Measurements from ENCODE around the gene PORCN. TPM values are rescaled to one million over a fixed set of nuclear protein-coding genes. Genes with fewer than 3 reads are reported as not detected.

Gene PORCN
- polyA plus RNA-seq, 1 experiment = 8.4 TPM

DNA sequence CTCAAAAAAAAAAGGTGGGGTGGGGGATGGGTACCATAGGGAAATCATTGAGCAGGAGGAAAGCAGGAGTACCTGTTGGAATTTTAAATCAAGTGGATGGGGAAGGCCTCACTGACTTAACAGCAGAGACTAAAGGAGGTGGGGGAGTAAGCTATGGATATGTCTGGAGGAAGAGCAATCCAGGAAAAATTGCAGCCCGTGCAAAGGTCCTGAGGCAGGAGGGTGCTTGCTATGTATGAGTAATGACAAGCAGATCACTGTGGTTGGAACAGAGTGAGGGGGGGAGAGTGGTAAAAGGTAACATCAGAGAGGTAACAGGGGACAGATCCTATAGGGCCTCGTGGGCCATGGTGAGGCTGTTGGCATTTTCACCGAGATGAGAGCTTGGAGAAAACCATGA is 28.6 kb upstream of the PORCN start:
- Histone ChIP-seq H3K4me3 (ENCODE audit: low read depth, low read length) (no peak overlapping the region), H3K27ac (ENCODE audit: low read depth, low read length) (no peak overlapping the region), H3K9me3 (ENCODE audit: control insufficient read depth, insufficient read depth, low read length) (no peaks in the 10 kb centered on the region), H3K27me3 (ENCODE audit: control insufficient read depth, insufficient read depth, low read length) (no peaks in the 10 kb centered on the region)
- ChIA-PET POLR2A (no interaction called here), CTCF (no interaction called here)
- TF ChIP-seq, protein P1, sequence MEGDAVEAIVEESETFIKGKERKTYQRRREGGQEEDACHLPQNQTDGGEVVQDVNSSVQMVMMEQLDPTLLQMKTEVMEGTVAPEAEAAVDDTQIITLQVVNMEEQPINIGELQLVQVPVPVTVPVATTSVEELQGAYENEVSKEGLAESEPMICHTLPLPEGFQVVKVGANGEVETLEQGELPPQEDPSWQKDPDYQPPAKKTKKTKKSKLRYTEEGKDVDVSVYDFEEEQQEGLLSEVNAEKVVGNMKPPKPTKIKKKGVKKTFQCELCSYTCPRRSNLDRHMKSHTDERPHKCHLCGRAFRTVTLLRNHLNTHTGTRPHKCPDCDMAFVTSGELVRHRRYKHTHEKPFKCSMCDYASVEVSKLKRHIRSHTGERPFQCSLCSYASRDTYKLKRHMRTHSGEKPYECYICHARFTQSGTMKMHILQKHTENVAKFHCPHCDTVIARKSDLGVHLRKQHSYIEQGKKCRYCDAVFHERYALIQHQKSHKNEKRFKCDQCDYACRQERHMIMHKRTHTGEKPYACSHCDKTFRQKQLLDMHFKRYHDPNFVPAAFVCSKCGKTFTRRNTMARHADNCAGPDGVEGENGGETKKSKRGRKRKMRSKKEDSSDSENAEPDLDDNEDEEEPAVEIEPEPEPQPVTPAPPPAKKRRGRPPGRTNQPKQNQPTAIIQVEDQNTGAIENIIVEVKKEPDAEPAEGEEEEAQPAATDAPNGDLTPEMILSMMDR (IDR thresholded peaks at IDR 0.05; ENCODE audit: low read depth, low read length) = no peak
- DNase-seq (ENCODE audit: low read depth, low spot score) = no peak

DNA sequence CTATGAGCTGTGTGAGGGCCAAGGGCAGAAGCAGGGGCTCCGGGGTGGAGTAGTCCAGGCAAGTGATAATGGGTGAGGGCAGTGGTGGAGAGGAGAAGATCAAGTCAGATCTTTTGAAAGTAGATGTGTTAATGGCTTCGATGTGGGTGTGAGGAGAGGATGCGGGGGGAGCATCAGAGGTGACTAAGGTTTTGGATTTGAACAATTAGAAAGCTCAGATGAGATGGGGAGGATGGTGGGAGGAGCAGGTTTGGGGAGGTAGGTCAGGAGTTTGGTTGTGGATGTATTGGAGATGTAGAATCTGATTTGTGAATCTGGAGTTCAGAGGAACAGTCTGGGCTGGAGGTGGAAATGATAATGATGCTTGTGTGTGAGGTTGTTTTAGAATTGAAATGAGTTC is 28.2 kb upstream of the PORCN start:
- Histone ChIP-seq H3K27me3 (ENCODE audit: control insufficient read depth, insufficient read depth, low read length) (no peaks in the 10 kb centered on the region), H3K27ac (ENCODE audit: low read depth, low read length) (no peak overlapping the region), H3K9me3 (ENCODE audit: control insufficient read depth, insufficient read depth, low read length) (no peaks in the 10 kb centered on the region), H3K4me3 (ENCODE audit: low read depth, low read length) (no peak overlapping the region)
- TF ChIP-seq, protein P1 (IDR thresholded peaks at IDR 0.05; ENCODE audit: low read depth, low read length) = no peak
- DNase-seq (ENCODE audit: low read depth, low spot score) = no peak
- CTCF ChIA-PET = no interaction called here
- POLR2A ChIA-PET = no interaction called here

DNA sequence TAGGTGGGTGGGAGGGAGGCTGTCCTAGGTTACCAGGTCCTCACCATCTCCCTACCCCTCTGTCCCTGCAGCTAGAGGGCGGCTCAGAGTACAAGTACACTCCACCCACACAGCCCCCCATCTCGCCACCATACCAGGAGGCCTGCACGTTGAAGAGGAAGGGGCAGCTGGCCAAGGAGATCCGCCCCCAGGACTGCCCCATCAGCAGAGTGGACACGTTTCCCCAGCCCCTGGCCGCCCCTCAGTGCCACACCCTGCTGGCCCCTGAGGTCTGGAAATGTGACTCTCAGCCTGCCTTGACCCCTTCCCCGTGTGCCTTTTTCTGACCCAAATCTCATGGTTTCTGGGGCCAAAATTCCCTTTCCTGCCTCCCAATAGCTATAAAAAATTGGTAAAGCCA is 26.3 kb upstream of the PORCN start:
- TF ChIP-seq, protein P1 (IDR thresholded peaks at IDR 0.05; ENCODE audit: low read depth, low read length) = no peak
- ChIA-PET CTCF (interaction anchor here (1.0 kb wide), 1 partner anchor 12 kb away, joined by 4 read pairs; no protein-coding TSS in a partner anchor), POLR2A (no interaction called here)
- no peak overlapping the region for H3K27ac ChIP-seq (ENCODE audit: low read depth, low read length)
- no peak overlapping the region for H3K4me3 ChIP-seq (ENCODE audit: low read depth, low read length)
- H3K9me3 ChIP-seq (ENCODE audit: control insufficient read depth, insufficient read depth, low read length) = no peaks in the 10 kb centered on the region
- no peaks in the 10 kb centered on the region for H3K27me3 ChIP-seq (ENCODE audit: control insufficient read depth, insufficient read depth, low read length)
- DNase-seq (ENCODE audit: low read depth, low spot score) = no peak

DNA sequence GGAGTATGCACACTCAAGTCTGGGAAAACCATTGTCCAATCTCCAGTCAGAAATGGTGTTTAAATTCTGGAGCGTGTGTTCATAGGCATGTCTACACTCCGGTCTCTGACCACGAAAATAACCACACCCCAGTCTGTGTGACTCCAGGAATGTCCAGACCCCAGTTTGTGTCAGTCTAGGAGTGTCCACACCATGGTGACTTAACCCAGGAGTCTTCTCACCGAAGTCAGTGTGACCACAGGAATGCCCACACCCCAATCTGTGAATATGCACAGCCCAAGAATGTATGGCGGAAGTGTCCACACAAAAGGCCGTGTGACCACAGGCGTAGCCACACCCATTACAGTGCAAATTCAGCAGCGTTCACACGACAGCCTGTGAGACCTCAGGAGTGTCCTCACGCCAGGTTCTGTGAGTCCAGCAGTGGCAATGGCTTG is 21.4 kb upstream of the PORCN start:
- no peaks in the 10 kb centered on the region for H3K27me3 ChIP-seq (ENCODE audit: control insufficient read depth, insufficient read depth, low read length)
- no peaks in the 10 kb centered on the region for H3K9me3 ChIP-seq (ENCODE audit: control insufficient read depth, insufficient read depth, low read length)
- peak overlapping the region; percentile 31 for H3K27ac ChIP-seq (ENCODE audit: low read depth, low read length)
- peak; percentile 37 for DNase-seq (ENCODE audit: low read depth, low spot score)
- H3K4me3 ChIP-seq (ENCODE audit: low read depth, low read length) = no peak overlapping the region
- TF ChIP-seq, protein P1 (IDR thresholded peaks at IDR 0.05; ENCODE audit: low read depth, low read length) = no peak
- ChIA-PET CTCF (interaction anchor here (0.7 kb wide), 1 partner anchor 10 kb away, joined by 3 read pairs; no protein-coding TSS in a partner anchor), POLR2A (interaction anchor here (0.6 kb wide), 1 partner anchor 83 kb away, joined by 5 read pairs; no protein-coding TSS in a partner anchor)

DNA sequence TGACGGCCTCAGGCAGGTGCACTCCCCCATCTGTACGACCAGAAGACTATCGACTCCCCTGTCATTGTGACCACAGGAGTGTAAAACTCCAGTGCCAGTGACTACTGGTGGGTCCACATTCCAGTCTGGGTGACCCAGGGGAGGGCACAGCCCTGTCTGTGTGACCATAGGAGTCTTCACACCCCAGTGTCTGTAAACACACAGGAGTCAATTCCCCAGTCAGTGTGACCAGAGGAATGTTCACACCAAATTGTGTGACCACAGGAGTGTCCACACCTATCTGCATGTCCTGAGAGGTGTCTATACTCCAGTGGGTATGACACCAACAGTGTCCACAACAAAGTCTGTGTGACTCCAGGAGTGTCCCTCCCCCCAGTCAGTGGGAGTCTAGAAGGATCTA is 20.8 kb upstream of the PORCN start:
- TF ChIP-seq, protein P1 (IDR thresholded peaks at IDR 0.05; ENCODE audit: low read depth, low read length) = no peak
- H3K27ac ChIP-seq (ENCODE audit: low read depth, low read length) = peak overlapping the region; percentile 31

More for the DNA sequence above, 20.8 kb upstream of the PORCN start:
- CTCF ChIA-PET = no interaction called here
- POLR2A ChIA-PET = no interaction called here
- DNase-seq (ENCODE audit: low read depth, low spot score) = no peak
- H3K4me3 ChIP-seq (ENCODE audit: low read depth, low read length) = no peak overlapping the region
- H3K27me3 ChIP-seq (ENCODE audit: control insufficient read depth, insufficient read depth, low read length) = no peaks in the 10 kb centered on the region
- H3K9me3 ChIP-seq (ENCODE audit: control insufficient read depth, insufficient read depth, low read length) = no peaks in the 10 kb centered on the region
